NOMO-1 (cell line): ENCODE data around the gene CDH4.
"Not testable (repeated sequence)": the region's sequence is repeated elsewhere in the genome, so short reads cannot be mapped to it uniquely, and the experiment has no call there.

ENCODE experiments used
- DNase-seq, 2 experiments: peaks; one replicate each; lab custom pipeline; 2025; ENCODE audit not compliant: unreplicated experiment in 2 of 2; lab: John Stamatoyannopoulos, UW

The CDH4 gene

DNA sequence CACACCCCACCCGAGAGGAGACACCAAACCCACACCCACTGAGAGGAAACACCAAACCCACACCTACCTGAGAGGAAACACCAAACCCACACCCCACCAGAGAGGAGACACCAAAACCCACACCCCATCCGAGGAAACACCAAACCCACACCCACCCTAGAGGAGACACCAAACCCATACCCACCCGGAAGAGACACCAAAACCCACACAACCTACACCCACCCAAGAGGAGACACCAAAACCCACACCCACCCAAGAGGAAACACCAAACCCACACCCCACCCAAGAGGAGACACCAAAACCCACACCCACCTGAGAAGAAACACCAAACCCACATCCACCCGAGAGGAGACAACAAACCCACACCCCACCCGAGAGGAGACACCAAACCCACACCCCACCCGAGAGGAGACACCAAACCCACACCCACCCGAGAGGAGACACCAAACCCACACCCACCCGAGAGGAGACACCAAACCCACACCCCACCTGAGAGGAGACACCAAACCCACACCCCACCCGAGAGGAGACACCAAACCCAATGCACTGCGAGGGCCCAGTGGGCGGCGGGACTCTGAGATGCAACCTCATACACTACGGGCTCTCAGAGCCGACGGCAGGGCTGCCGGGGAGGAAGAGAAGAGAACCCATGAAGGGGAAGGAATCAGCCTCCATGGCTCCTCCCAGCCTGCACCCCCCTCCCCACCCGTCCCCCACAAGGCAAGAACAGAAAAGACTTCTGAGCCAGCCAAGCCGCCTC lies 730.3 kb downstream of the CDH4 start:
- no peak for DNase-seq

DNA sequence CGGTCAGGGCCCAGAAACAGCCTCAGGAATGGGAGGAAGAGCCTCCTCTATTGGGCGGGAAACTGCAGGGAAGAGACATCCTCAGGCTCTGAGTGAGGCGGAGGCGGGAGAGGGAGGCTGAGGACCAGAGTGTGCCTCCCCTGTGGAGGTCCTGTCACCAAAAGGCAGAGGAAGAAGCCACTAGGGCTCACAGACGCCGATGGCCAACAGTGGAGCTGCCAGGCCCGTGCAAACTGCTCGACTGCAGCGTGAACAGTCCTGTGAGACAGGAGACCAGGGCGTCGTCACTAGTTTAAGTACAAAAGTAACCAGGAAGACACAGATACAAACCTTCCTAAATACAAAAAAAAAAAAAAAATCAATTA lies 730.9 kb downstream of the CDH4 start:
- DNase-seq: no peak

DNA sequence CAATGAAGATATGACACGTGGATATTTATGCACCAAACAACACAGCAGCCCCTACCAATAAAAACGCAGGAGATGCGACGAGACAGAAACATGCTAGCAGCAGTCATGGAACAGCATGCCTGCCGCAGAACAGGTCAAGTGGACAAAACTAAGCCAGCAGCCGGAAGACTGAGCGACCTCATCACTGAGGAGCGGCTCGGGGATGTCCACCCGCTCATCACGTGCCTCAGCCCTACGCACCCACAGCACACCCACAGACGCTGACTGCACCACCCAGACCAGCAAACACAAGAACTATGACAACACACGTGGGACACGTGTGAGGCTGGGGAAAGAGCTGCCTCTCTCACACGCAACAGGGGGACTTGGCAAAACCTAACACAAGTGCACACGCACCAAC lies 731.9 kb downstream of the CDH4 start:
- no peak for DNase-seq

DNA sequence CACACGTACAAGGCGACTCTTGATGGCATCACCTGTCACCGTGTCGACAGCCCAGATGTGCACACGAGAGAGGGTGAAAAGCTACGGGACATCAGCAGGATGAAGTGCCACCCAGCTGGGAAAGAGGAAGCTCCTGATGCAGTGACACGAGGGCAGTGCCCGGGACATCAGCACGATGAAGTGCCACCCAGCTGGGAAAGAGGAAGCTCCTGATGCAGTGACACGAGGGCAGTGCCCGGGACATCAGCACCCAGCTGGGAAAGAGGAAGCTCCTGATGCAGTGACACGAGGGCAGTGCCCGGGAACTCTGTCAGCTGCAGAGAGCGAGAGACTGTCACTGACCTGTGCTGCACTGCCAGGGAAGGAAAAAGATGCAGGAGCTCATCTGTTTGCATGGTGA lies 732.4 kb downstream of the CDH4 start:
- DNase-seq: not testable (repeated sequence)

DNA sequence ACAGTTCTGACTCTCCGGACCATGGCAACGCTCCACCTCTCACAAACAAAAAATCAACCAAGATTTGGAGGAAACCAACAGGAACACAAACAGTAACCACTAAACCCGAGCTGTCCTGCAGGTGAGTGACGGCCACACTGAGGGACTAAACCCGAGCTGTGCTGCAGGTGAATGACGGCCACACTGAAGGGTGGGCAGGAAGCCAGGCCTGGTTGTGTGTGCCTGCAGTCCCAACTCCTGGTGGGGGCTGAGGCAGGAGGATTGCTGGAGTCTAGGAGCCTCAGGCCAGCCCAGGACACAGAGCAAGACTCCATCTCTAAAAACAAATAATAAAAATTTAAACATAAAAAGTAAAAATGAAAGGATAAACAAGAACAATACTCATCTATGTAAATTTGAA lies 733.0 kb downstream of the CDH4 start:
- DNase-seq: no peak

DNA sequence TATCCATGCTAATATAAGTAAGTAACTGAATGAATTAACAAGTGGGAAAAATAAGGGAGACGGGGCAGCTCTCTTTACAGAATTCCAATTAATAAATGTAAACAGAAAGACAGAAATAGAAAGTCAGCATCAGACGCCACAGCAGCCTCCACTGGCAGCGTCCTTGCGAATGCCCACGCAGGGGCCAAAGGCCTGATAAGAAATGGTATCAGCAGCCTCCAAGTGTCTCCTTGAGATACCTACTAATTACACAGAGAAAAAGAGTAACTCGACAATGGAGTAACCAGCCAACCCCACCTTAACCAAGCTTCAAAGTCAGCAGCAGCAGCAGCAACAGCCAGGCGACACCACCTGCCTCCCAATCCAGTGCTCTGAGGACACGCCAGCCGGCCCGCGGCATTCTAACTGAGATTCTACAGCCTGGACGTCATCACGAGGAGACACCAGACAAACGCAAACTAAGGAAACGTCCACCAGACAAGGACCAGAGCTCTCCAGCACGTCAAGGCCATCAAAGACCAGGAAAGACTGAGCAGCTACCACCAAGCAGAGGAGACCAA lies 734.8 kb downstream of the CDH4 start:
- DNase-seq: no peak

DNA sequence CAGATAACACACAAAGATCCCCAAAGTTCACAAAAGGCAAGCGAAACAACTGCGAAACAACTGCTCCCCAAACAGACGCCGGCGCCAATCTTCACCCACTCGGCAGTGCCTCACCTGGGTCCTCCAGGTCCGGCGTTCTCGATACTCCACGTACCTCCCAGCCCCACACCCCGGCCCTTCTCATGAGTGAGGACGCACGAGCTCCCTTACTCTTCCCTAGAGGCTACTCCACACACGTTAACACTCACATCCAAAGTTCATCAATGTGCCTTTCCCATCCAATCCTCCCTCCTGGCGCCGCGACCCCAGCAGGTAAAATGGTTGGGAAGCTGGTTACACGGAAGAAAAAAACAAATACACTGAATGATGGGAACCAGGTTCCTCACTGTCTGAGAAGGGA lies 736.6 kb downstream of the CDH4 start:
- DNase-seq: no peak

DNA sequence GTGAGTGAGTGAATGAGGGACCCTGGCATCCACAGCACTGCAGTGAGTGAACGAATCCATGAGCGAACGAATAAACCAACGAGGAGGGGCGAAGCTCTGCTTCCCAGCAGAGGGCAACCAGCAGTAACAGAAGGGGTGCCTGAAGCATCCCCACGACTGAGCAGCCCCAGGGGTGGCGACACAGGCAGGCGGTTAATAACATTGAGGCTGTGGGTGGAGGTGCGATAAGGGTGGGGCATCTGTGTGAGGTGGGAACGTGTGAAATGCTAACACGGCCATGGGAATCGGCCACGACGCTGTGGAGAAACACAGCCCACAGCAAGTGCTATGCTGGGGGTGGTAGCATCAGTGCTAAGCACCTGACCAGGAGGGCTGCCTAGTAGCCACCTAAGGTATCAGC lies 737.7 kb downstream of the CDH4 start:
- DNase-seq: no peak
